Smooth muscle cell of bladder (primary cell): ENCODE measurements around the gene PDPK1. TPM values are rescaled to one million over a fixed set of nuclear protein-coding genes. Genes with fewer than 3 reads are reported as not detected.

Experiments used
- total RNA-seq: library from RNA; depleted of rRNA; stranded (reverse); fragments of >200 nt; gene quantifications from 2 replicates; pipeline ENCODE4 v1.2.3, GENCODE V29; 2014

PDPK1 gene
- 11.9 and 13.5 TPM in 2 replicates for total RNA-seq

GRCh38 chr16:2537451-2538379 lies at the start of gene PDPK1:
Gene PDPK1, plus strand, starts transcription at chr16:2538021. Its CDS starts 92 bp downstream, at chr16:2538113.

DNA sequence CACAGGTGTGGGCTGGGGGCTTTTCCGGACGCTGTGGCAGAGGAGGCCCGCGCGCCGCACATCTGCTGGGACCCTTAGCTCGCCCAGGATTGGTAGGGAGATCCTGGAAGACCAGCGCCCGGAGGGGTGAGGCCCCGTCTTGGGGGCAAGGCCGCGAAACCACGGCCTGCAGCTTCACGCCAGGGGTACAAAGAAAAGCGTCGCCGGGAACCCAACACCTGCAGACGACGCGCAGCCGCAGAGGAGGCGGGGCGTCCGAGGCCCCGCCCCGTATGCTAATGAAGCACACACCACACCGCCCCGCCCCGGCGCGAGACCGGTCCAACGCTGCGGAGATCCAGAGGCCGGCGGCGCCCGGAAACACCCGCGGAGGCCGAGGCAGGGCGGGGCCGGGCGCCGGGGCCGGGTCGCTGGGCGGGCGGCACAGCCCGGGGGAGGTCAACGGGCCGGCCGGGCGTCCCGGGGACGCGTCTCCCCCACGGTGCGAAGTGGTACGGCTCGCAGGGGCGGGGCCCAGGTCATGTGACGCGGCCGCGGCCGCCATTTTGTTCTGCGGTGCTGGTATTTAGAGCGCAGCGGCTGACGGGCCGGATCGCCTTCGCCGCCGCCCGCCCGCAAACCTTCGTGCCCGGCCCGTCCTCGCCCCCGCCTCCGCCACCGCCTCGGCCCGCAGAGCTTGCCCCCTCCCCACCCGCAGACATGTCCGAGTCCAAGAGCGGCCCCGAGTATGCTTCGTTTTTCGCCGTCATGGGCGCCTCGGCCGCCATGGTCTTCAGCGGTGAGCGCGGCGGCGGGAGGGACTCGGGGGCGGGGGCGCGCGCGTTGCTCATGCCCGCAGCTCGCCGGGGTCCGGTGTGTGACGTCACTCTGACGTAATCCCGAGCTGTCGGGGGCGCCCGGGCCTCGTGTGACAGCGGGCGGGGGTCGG lies 24.2 kb upstream of the PDPK1 start, which contains the start of gene ATP6V0C:
TSS of gene ATP6V0C (plus strand) at position 548 of the 928 bp plus-strand sequence. CDS start at position 700, 152 bp downstream.

DNA sequence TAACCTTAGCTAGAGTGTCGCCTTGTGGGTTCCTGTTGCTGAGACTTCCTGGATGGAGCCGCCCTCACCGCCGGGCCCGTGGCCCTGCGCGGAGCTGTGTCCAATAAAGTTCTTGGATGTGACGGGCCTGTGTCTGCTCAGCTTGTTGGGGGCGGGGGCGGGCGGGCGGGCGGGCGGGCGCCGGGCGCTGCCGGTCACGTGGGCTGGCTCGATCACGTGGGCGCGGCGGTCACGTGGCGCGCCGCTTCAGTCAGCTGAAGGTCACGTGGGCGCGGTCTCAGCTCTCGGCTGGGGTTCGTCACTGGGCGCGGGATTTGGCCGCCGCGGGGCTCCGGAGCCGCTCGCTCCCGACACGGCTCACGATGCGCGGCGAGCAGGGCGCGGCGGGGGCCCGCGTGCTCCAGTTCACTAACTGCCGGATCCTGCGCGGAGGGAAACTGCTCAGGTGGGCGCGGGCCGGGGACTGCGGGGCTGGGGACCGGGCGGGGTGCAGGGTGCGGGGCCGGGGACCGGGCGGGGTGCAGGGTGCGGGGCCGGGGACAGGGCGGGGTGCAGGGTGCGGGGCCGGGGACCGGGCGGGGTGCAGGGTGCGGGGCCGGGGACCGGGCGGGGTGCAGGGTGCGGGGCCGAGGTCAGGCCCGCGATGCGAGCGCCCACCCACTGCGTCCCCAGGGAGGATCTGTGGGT lies 17.6 kb upstream of the PDPK1 start, which contains the start of gene AMDHD2:
TSS of gene AMDHD2 (plus strand) at position 275 of the 687 bp plus-strand sequence. CDS start at position 363, 88 bp downstream.

GRCh38 chr16:2531371-2531695 lies 6.5 kb upstream of the PDPK1 start, which contains the start of gene CEMP1:
Gene CEMP1, minus strand, starts transcription at chr16:2531408. Its CDS starts 335 bp downstream, at chr16:2531073.

Other genes starting within 250 kb of the PDPK1 start
- 0.43 and 0.55 TPM in 2 replicates for gene ABCA3, start 197.3 kb upstream of the PDPK1 start, total RNA-seq
- gene CCNF, start 108.6 kb upstream of the PDPK1 start, total RNA-seq = 4.0 and 4.8 TPM in 2 replicates
- gene TEDC2, start 77.9 kb upstream of the PDPK1 start, total RNA-seq = 1.00 and 1.0 TPM in 2 replicates
- 0.43 and 0.74 TPM in 2 replicates for gene NTN3, start 66.7 kb upstream of the PDPK1 start, total RNA-seq
- 12.8 and 16.8 TPM in 2 replicates for gene TBC1D24, start 62.9 kb upstream of the PDPK1 start, total RNA-seq
- 5.1 and 6.6 TPM in 2 replicates for gene ATP6V0C, start 24.1 kb upstream of the PDPK1 start, total RNA-seq
- gene AMDHD2, start 17.6 kb upstream of the PDPK1 start, total RNA-seq = 23.3 and 35.0 TPM in 2 replicates
- 0.09 TPM in 1 of 2 replicates, not detected in the other for gene CEMP1, start 6.6 kb upstream of the PDPK1 start, total RNA-seq
- 16.2 and 18.2 TPM in 2 replicates for gene KCTD5, start 144.5 kb downstream of the PDPK1 start, total RNA-seq
- 0.57 and 0.74 TPM in 2 replicates for gene PRSS27, start 182.2 kb downstream of the PDPK1 start, total RNA-seq
- 29.7 and 50.2 TPM in 2 replicates for gene SRRM2, start 214.6 kb downstream of the PDPK1 start, total RNA-seq
- 507 and 710 TPM in 2 replicates for gene ELOB, start 239.3 kb downstream of the PDPK1 start, total RNA-seq
- not detected in 2 replicates for gene PRSS33, start 249.5 kb downstream of the PDPK1 start, total RNA-seq